Dedifferentiated amniotic fluid mesenchymal stem cell (primary cell): ENCODE measurements around the gene MCUB.
"Not testable (repeated sequence)": the region's sequence is repeated elsewhere in the genome, so short reads cannot be mapped to it uniquely, and the experiment has no call there.

ENCODE experiments used
- DNase-seq: peaks from one replicate; pipeline ENCODE4 v3.0.0-alpha.2; 2016; ENCODE audit errors: extremely low spot score

MCUB gene

GRCh38 chr4:109631532-109632108, 71.6 kb downstream of the MCUB start:
- DNase-seq = no peak

DNA sequence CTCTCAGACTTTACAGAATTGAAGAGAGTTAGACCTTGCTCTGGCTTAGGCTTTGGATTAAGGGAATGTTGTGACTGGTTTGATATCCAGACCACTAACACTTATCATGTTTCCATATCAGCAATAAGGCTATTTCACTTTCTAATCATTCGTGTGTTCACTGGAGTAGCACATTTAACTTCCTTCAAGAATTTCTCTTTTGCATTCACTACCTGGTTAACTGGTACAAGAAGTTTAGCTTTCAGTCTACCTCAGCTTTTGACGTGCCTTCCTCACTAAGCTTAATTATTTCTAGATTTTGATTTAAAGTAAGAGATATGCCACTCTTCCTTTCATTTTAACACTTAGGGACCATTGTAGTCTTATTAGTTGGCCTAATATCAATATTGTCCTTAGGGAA, 80.6 kb downstream of the MCUB start:
- no peak for DNase-seq

DNA sequence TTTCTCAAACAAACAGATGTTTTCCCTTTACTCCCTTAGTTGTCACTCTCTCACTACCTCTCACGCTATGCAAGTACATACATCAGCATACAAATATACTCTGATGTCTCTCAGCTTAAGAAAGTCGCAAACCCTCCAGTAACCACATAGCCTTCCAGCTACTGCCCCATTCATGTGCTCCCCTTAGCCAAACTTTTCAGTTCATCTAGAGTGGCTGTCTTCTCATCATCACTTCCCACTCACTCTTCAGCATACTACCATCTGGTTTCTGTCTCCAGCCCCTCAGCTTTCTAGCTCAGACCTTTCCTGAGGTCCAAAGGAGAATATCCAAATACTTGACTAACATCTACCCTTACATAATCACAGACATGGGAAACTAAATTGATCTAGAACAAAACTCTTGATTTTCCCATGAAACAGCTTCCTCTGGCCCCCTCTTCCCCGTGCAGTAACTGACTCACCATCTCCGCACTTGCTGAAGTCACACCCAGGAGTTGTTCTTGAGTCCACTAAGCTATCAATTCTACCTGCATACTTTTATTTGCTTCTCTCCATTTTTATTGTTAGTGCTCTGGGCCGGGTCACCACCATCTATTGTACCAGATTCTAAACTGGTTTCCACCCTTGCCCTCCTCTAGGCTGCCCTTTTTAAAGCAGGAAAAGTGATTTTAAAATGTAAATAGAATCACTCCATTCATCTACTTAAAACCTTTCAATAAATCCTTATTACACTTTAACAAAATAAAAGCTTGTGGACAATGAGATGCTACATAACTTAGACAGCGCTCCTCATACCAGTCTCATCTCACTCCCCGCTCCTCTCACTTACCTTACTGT, 86.0 kb downstream of the MCUB start:
- DNase-seq = no peak

- DNase-seq = no peak
Measured at GRCh38 chr4:109648266-109648996, 88.4 kb downstream of the MCUB start.

DNA sequence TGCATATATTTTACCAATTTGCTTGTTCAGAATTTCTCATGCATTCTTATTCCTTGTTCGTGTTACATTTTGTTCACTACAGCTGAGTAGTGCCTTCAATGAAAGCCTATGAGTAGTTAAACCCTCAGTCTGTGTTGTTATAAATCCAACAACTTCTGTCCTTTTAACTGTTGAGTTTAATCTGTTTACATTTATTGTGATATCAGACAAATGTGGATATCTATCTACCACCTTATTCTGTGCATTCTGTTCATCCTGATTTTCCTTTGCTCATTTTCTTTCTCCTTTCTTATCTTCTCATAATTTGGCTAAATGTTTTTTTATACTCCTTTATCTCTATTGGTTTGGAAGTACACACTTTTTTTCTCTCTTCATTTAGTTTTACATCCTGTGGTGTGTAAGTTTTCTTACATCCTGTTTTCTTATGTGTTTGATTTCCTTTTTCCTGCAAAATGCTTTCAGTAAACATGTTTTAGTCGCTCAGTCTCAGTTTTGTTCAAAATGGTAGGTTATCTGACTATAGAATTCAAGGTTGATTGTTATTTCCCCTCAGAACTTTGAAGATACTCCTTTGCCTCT, 89.0 kb downstream of the MCUB start:
- no peak for DNase-seq

GRCh38 chr4:109649872-109650271, 89.8 kb downstream of the MCUB start:
- no peak for DNase-seq

GRCh38 chr4:109655396-109655795, 95.3 kb downstream of the MCUB start:
- DNase-seq = no peak

- DNase-seq = no peak
Measured at GRCh38 chr4:109657854-109658418, 97.9 kb downstream of the MCUB start.

- no peak for DNase-seq
Measured at GRCh38 chr4:109658871-109659410, 98.9 kb downstream of the MCUB start.

- no peak for DNase-seq
Measured at GRCh38 chr4:109662116-109662515, 102.1 kb downstream of the MCUB start.

- DNase-seq = no peak
Measured at GRCh38 chr4:109662771-109663170, 102.7 kb downstream of the MCUB start.

GRCh38 chr4:109665783-109666485, 105.9 kb downstream of the MCUB start:
- DNase-seq = no peak

- no peak for DNase-seq
Measured at GRCh38 chr4:109671350-109671749, 111.3 kb downstream of the MCUB start.

GRCh38 chr4:109672169-109672930, 112.3 kb downstream of the MCUB start:
- no peak for DNase-seq

DNA sequence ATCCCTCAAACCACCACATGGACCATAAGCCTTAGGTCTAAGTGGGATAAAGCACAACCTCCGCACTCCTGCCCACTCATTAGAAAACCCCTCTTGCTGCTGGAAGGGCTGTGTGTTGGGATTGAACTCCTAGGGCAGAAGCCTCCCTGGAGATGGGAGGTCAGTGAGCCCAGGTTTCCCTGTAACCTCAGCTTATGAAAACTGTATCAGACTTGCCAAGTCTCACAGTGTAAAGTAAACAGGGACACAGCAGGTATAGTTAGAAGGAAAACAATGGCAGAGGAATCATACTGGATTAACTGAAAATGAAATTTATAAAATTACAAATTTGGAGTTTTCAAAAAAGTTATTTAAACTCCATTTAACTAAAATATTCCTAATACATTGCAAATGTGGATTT, 113.3 kb downstream of the MCUB start:
- DNase-seq = no peak

DNA sequence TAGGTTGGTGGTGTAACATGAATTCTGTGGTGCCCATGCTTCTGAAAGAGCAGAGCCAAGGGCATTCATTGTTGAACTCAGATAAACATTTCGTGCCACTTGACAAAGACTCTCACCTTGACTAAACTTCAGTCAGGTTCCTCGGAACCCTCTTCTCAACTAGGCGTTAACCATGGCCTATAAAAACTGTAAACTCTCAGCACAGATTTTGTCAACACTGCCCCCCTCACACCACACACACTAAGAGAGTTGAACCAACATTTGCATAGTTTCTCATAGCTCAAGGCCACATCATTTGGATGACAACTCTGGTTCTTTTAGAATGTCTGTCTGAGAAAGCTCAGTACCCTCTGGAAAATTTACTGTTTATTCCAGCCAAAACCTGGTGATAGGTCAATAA, 115.1 kb downstream of the MCUB start:
- DNase-seq = no peak

DNA sequence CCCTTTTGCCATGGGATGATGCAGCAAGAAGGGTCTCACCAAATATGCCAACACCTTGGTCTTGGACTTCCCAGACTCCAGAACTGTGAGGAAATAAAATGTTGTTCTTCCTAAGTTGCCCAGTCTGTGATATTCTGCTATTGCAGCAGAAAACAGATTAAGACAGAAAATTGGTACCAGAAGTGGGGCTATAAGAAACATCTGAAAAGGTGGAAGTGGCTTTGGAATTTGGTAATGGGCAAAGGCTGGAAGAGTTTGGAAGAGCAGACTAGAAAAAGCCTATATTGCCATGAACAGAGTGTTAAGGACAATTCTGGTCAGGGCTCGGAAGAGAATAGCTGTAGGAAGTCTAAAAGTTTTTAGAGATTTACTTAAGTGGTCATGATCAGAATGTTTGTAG, 115.8 kb downstream of the MCUB start:
- no peak for DNase-seq

DNA sequence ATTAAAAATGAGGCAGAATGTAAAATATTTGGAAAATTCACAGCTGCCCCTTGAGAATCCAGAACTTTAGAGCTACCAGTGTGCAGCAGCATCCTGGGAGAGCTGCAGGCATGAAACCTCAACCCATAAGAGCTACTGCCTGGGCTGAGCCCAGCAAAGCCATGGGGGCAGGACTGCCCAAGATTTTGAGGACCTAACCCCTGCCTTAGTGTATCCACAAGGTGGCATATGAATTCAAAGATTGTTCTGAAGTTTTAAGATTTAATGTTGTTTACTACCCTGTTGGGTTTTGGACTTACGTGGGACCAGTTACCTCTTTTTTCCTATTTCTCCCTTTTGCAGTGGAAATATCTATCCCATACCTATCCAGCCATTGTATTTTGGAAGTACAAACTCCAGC, 116.8 kb downstream of the MCUB start:
- no peak for DNase-seq

GRCh38 chr4:109678472-109678871, 118.4 kb downstream of the MCUB start:
- not testable (repeated sequence) for DNase-seq

- not testable (repeated sequence) for DNase-seq
Measured at GRCh38 chr4:109678925-109679324, 118.9 kb downstream of the MCUB start.
